Uterus (tissue), 4 donors: Measurements from ENCODE around the gene RGS6. TPM values are rescaled to one million over a fixed set of nuclear protein-coding genes. Genes with fewer than 3 reads are reported as not detected.

Experiments used
- DNase-seq, 2 donors: peaks; one replicate each; pipeline ENCODE4 v3.0.0-alpha.2; 2019 to 2020
- H3K27ac ChIP-seq, 2 donors: fragments of 200-600 bp; sonication (generic); 1 replicate in 1 of 2; 2 replicates in 1 of 2; pipeline ENCODE4 v1.5.1; 2016 to 2018
- H3K27me3 ChIP-seq, 2 donors: fragments of 200-600 bp; sonication (generic); one replicate each; pipeline ENCODE4 v1.5.1; 2018 to 2019; ENCODE audit warnings: control low read depth in 1 of 2
- H3K36me3 ChIP-seq, 2 donors: fragments of 200-600 bp; sonication (generic); one replicate each; pipeline ENCODE4 v1.5.1; 2019; ENCODE audit warnings: control low read depth in 1 of 2
- H3K4me1 ChIP-seq, 2 donors: fragments of 200-600 bp; sonication (generic); one replicate each; pipeline ENCODE4 v1.5.1; 2018 to 2019; ENCODE audit warnings: control low read depth in 1 of 2
- H3K4me3 ChIP-seq, 2 donors: fragments of 200-600 bp; sonication (generic); 1 replicate in 1 of 2; 2 replicates in 1 of 2; pipeline ENCODE4 v1.5.1; 2018 to 2019; ENCODE audit warnings: mild to moderate bottlenecking in 1 of 2
- H3K9me3 ChIP-seq, 2 donors: fragments of 200-600 bp; sonication (generic); one replicate each; pipeline ENCODE4 v1.5.1; 2019; ENCODE audit warnings: control low read depth in 1 of 2
- POLR2A ChIP-seq, 2 donors: fragments of 450-650 bp; IDR thresholded peaks; one replicate each; pipeline ENCODE4 v1.6.1; 2016; ENCODE audit warnings: antibody characterized with exemption in 2 of 2, mild to moderate bottlenecking in 1 of 2, moderate library complexity in 1 of 2
- intact Hi-C: fragments of 100-400 bp; cut with DNase I; formaldehyde crosslinking; loops from one replicate; pipeline ENCODE4 v1.15.1; 2023; ENCODE audit warnings: low total_unique reads
- total RNA-seq, 4 donors: library from RNA; depleted of rRNA in 3 of 4; stranded (reverse); fragments of >200 nt in 3 of 4; gene quantifications; one replicate each; pipeline versions ENCODE4 v1.1.0 to v1.2.4, GENCODE V29; 2014 to 2023
- TF ChIP-seq, protein P1 (sequence below), 4 experiments: fragments of 200-600 bp in 2 of 4; fragments of 450-650 bp in 2 of 4; sonication (generic) in 2 of 4; IDR thresholded peaks; one replicate each; pipeline ENCODE4 v1.5.1; 2016 to 2019; ENCODE audit warnings: antibody characterized with exemption in 4 of 4, mild to moderate bottlenecking in 2 of 4, moderate library complexity in 1 of 4
- donor health status: DM: yes; HTN: yes; CAD: no.

Gene RGS6
- total RNA-seq, 4 donors from 2014 or later, result 1.0 to 7.4 (median 6.2) TPM; not detected in 1

DNA sequence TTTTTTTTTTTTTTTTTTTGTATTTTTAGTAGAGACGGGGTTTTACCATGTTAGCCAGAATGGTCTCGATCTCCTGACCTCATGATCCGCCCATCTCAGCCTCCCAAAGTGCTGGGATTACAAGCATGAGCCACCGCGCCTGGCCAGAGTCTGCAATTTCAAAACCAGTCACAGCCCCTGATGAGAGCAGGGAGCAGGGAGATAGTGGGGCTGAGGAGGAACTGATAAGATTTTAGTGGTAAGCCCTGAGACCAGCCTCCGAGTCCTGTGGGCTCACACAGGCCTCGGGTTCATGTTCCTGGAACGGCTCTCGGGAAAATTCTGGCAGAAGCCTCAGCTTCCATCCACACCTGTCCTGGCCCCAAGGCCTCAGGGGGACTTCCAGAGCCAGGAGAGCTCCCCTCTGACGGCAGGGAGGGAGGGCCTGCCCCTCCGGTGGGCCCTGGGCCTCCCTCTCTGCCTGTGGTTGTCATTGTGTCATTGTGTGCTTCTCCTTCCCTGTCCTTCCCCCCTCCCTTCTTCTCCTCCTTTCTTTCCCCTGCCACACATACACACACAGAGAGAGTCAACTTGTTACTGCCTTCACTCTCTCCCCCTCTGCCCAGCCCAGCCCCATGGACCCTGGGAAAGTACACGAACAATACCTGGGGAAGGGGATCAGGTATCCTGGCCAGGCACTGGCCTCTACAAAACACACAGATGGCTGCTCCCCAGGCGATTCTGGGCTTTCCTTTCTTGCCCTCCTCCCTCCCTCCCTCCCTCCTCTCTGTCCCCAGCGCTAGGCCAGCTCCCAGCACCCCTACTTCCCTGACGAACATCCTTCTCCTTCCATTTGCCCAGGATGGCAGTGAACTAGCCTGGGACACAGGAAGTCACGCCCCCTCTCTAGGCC lies 667.6 kb downstream of the RGS6 start:
- no peaks in the 10 kb centered on the region for H3K36me3 ChIP-seq
- TF ChIP-seq POLR2A (IDR thresholded peaks at IDR 0.05), result no peak
- TF ChIP-seq, protein P1, sequence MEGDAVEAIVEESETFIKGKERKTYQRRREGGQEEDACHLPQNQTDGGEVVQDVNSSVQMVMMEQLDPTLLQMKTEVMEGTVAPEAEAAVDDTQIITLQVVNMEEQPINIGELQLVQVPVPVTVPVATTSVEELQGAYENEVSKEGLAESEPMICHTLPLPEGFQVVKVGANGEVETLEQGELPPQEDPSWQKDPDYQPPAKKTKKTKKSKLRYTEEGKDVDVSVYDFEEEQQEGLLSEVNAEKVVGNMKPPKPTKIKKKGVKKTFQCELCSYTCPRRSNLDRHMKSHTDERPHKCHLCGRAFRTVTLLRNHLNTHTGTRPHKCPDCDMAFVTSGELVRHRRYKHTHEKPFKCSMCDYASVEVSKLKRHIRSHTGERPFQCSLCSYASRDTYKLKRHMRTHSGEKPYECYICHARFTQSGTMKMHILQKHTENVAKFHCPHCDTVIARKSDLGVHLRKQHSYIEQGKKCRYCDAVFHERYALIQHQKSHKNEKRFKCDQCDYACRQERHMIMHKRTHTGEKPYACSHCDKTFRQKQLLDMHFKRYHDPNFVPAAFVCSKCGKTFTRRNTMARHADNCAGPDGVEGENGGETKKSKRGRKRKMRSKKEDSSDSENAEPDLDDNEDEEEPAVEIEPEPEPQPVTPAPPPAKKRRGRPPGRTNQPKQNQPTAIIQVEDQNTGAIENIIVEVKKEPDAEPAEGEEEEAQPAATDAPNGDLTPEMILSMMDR (IDR thresholded peaks at IDR 0.05), result no peak
- no peaks in the 10 kb centered on the region for H3K4me1 ChIP-seq
- no peaks in the 10 kb centered on the region for H3K9me3 ChIP-seq
- H3K27me3 ChIP-seq, result no peaks in the 10 kb centered on the region
- H3K4me3 ChIP-seq, result no peak overlapping the region
- intact Hi-C loops, result no loop called here
- no peak for DNase-seq
- H3K27ac ChIP-seq, result no peak overlapping the region

DNA sequence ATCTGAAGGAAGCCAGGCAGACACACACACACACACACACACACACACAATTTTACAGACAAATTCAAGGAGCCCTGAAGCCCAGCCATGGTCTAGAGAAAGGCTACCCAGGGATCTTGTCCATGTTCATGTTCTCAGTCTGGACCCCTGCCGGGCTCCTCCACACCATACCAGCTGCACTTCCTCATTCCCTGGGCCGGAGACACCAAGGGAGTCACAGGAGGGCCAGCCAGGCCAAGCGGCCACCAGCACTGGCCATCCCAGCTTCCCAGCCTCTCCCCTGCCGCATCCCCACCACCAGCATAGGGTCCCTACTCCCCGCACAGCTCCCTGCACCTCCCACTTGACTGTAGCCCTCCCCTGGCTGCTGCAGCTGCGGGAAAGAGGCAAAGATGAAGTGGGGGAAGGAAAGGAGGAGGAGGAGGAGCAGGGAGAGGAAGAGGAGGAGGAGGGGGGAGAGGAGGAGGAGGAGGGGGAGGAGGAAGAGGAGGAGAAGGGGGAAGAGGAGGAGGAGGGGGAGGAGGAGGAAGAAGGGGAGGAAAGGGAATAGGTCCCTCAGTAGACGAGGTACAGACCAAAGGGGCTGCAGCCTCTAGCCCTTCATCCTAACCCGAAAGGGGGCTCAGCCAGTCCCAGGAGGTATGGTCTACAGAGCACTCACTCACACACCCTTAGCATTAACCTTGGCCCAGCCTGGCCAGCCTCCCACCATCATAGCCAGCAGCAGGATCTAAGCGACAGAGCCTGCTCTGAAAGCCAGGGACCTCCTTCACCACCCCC lies 668.5 kb downstream of the RGS6 start:
- no peak for DNase-seq
- intact Hi-C loops, result no loop called here
- no peaks in the 10 kb centered on the region for H3K4me1 ChIP-seq
- no peaks in the 10 kb centered on the region for H3K9me3 ChIP-seq
- TF ChIP-seq, protein P1 (IDR thresholded peaks at IDR 0.05), result no peak
- no peak for TF ChIP-seq POLR2A (IDR thresholded peaks at IDR 0.05)
- H3K4me3 ChIP-seq, result no peak overlapping the region
- H3K27me3 ChIP-seq, result no peaks in the 10 kb centered on the region
- no peaks in the 10 kb centered on the region for H3K36me3 ChIP-seq
- H3K27ac ChIP-seq, result no peak overlapping the region

DNA sequence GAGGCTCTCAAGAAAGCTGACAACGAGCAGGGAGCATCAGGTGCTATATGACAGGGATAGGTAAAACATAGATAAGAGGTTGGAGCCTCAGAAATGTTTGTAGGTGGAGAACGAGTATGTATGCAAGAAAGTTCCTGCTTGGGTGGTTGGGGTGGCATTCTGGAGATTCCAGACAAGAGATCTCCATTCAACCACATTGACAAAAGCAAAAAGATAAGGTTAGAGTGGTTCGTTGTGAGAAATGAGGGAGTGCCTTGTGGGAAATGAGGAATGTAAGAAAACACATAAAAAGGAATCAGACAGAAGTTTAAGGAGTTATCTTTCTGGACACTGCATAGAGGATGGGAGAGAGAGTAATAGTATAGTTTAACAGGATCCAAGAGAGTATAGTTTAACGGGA lies 671.4 kb downstream of the RGS6 start:
- no peak for DNase-seq
- no peaks in the 10 kb centered on the region for H3K27me3 ChIP-seq
- H3K9me3 ChIP-seq, result no peaks in the 10 kb centered on the region
- H3K36me3 ChIP-seq, result no peaks in the 10 kb centered on the region
- no peak overlapping the region for H3K27ac ChIP-seq
- TF ChIP-seq, protein P1 (IDR thresholded peaks at IDR 0.05), result no peak
- TF ChIP-seq POLR2A (IDR thresholded peaks at IDR 0.05), result no peak
- no peak overlapping the region for H3K4me3 ChIP-seq
- no peaks in the 10 kb centered on the region for H3K4me1 ChIP-seq
- intact Hi-C loops, result no loop called here

DNA sequence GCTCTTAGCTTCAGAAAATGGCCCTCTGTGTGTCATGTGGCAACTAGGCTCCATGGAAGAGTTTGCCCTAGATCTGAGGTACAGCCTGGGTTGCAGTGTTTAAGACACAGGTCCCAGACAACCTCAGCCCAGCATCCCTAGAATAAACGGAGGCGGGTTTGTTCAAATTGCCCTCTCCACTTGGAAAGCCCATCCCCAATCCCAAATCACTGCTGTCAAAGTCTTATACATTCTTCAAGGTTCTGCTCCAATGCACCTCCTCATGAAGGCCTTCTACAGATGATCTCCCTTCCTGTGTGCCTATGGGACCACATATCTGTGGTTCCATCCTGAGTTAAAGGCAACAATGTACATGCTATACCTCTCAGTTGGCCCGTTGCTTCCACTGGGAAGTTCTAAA lies 671.9 kb downstream of the RGS6 start:
- no peak for DNase-seq
- Histone ChIP-seq H3K4me3 (no peak overlapping the region), H3K9me3 (no peaks in the 10 kb centered on the region), H3K36me3 (no peaks in the 10 kb centered on the region), H3K27ac (no peak overlapping the region), H3K4me1 (no peaks in the 10 kb centered on the region), H3K27me3 (no peaks in the 10 kb centered on the region)
- no peak for TF ChIP-seq POLR2A (IDR thresholded peaks at IDR 0.05)
- TF ChIP-seq, protein P1 (IDR thresholded peaks at IDR 0.05), result no peak
- intact Hi-C loops, result no loop called here
